Neural progenitor cell (in vitro differentiated cells): ENCODE results near the gene FBXL12. TPM values are rescaled to one million over a fixed set of nuclear protein-coding genes. Genes with fewer than 3 reads are reported as not detected.

ENCODE experiments used
- DNase-seq: peaks from one replicate; pipeline ENCODE4 v3.0.0-alpha.2; 2016; ENCODE audit warnings: low spot score
- H2AFZ ChIP-seq: fragments of 200-600 bp; sonication (generic); replicated peaks from 2 replicates; pipeline ENCODE4 v1.6.1; 2016; ENCODE audit warnings: antibody characterized with exemption
- H3F3A ChIP-seq: fragments of 200-600 bp; sonication (generic); 2 replicates; pipeline ENCODE4 v1.6.1; 2016; ENCODE audit warnings: antibody characterized with exemption, low read depth
- H3K27ac ChIP-seq: fragments of 200-600 bp; sonication (generic); 2 replicates; pipeline ENCODE4 v1.5.1; 2016; ENCODE audit warnings: mild to moderate bottlenecking
- H3K27me3 ChIP-seq: fragments of 200-600 bp; sonication (generic); 2 replicates; pipeline ENCODE4 v1.6.1; 2016; ENCODE audit warnings: mild to moderate bottlenecking, moderate library complexity
- H3K36me3 ChIP-seq: fragments of 200-600 bp; sonication (generic); 2 replicates; pipeline ENCODE4 v1.5.1; 2016
- H3K4me1 ChIP-seq: fragments of 200-600 bp; sonication (generic); 2 replicates; pipeline ENCODE4 v1.6.1; 2016; ENCODE audit warnings: mixed run types
- H3K4me2 ChIP-seq: fragments of 200-600 bp; sonication (generic); 2 replicates; pipeline ENCODE4 v1.6.1; 2016
- H3K4me3 ChIP-seq: fragments of 200-600 bp; sonication (generic); 2 replicates; pipeline ENCODE4 v1.5.1; 2016
- H3K79me2 ChIP-seq: fragments of 200-600 bp; sonication (generic); 2 replicates; pipeline ENCODE4 v1.6.1; 2016; ENCODE audit warnings: low read depth
- H3K9ac ChIP-seq: fragments of 200-600 bp; sonication (generic); 2 replicates; pipeline ENCODE4 v1.6.1; 2016
- H3K9me3 ChIP-seq: fragments of 200-600 bp; sonication (generic); 2 replicates; pipeline ENCODE4 v1.5.1; 2016; ENCODE audit warnings: low read depth
- H4K20me1 ChIP-seq: fragments of 200-600 bp; sonication (generic); 2 replicates; pipeline ENCODE4 v1.6.1; 2016; ENCODE audit warnings: low read depth
- H3K27ac Mint-ChIP-seq: 3 replicates; pipeline ENCODE4 v1.8.0; 2021; ENCODE audit warnings: mixed read lengths
- H3K27me3 Mint-ChIP-seq: 2 replicates; pipeline ENCODE4 v1.8.0; 2022; ENCODE audit warnings: low read depth, mild to moderate bottlenecking, inconsistent platforms, moderate library complexity, mixed read lengths; ENCODE audit not compliant: insufficient read depth
- H3K36me3 Mint-ChIP-seq: 3 replicates; pipeline ENCODE4 v1.8.0; 2021; ENCODE audit warnings: mixed read lengths
- H3K4me1 Mint-ChIP-seq: 3 replicates; pipeline ENCODE4 v1.8.0; 2021; ENCODE audit warnings: mixed read lengths
- H3K4me3 Mint-ChIP-seq: 3 replicates; pipeline ENCODE4 v1.8.0; 2021; ENCODE audit warnings: mild to moderate bottlenecking, moderate library complexity, mixed read lengths
- H3K9me3 Mint-ChIP-seq: 3 replicates; pipeline ENCODE4 v1.8.0; 2020; ENCODE audit warnings: mixed read lengths
- CTCF ChIP-seq: fragments of 200-600 bp; sonication (generic); IDR thresholded peaks from 2 replicates; pipeline ENCODE4 v1.5.1; 2017; ENCODE audit warnings: antibody characterized with exemption, mild to moderate bottlenecking
- EZH2 ChIP-seq: fragments of 200-600 bp; sonication (generic); IDR thresholded peaks from 2 replicates; pipeline ENCODE4 v1.6.1; 2017; ENCODE audit warnings: antibody characterized with exemption, mild to moderate bottlenecking, moderate library complexity
- EZH2phosphoT487 ChIP-seq: fragments of 200-600 bp; sonication (generic); IDR thresholded peaks from 2 replicates; pipeline ENCODE4 v1.6.1; 2017; ENCODE audit warnings: antibody characterized with exemption
- total RNA-seq: library from RNA; depleted of rRNA; stranded (reverse); fragments of >200 nt; gene quantifications from 2 replicates; pipeline ENCODE4 v1.2.3, GENCODE V29; 2015; ENCODE audit warnings: low replicate concordance

FBXL12 gene
- total RNA-seq, 1 donor from 2014 or later = 9.9 TPM

GRCh38 chr19:9849791-9850190 lies 30.9 kb upstream of the FBXL12 start:
- H3K27me3 Mint-ChIP-seq = no peaks in the 10 kb centered on the region
- no peak overlapping the region for H3K27ac ChIP-seq
- no peaks in the 10 kb centered on the region for H3K9me3 ChIP-seq
- H4K20me1 ChIP-seq = peaks cover 28% of the 10 kb centered on the region
- no peak overlapping the region for H3K27ac Mint-ChIP-seq
- H3K4me3 Mint-ChIP-seq = no peak overlapping the region
- H3K4me3 ChIP-seq = no peak overlapping the region
- H3K4me1 ChIP-seq = peaks cover 11% of the 10 kb centered on the region
- no peaks in the 10 kb centered on the region for H3K36me3 ChIP-seq
- DNase-seq = no peak
- H3K36me3 Mint-ChIP-seq = peaks cover 13% of the 10 kb centered on the region
- no peak overlapping the region for H2AFZ ChIP-seq
- no peaks in the 10 kb centered on the region for H3K79me2 ChIP-seq
- no peaks in the 10 kb centered on the region for H3K9me3 Mint-ChIP-seq
- H3K4me1 Mint-ChIP-seq = no peaks in the 10 kb centered on the region
- TF ChIP-seq EZH2 (no peak), EZH2phosphoT487 (no peak), CTCF (no peak)
- H3K27me3 ChIP-seq = no peaks in the 10 kb centered on the region
- no peak overlapping the region for H3K4me2 ChIP-seq
- no peak overlapping the region for H3K9ac ChIP-seq
- no peaks in the 10 kb centered on the region for H3F3A ChIP-seq

GRCh38 chr19:9848762-9849161 lies 29.9 kb upstream of the FBXL12 start:
- Mint-ChIP-seq H3K4me3 (no peak overlapping the region), H3K27ac (no peak overlapping the region), H3K27me3 (no peaks in the 10 kb centered on the region), H3K9me3 (no peaks in the 10 kb centered on the region), H3K36me3 (peaks cover 11% of the 10 kb centered on the region), H3K4me1 (no peaks in the 10 kb centered on the region)
- Histone ChIP-seq H3F3A (no peaks in the 10 kb centered on the region), H3K27ac (no peak overlapping the region), H3K4me1 (peaks cover 11% of the 10 kb centered on the region), H3K79me2 (no peaks in the 10 kb centered on the region), H2AFZ (no peak overlapping the region), H3K36me3 (no peaks in the 10 kb centered on the region), H3K9me3 (no peaks in the 10 kb centered on the region), H3K27me3 (no peaks in the 10 kb centered on the region), H3K4me3 (no peak overlapping the region), H4K20me1 (peaks cover 28% of the 10 kb centered on the region), H3K4me2 (no peak overlapping the region), H3K9ac (no peak overlapping the region)
- TF ChIP-seq EZH2 = no peak
- no peak for TF ChIP-seq CTCF
- no peak for TF ChIP-seq EZH2phosphoT487
- no peak for DNase-seq

GRCh38 chr19:9848060-9848459 lies 29.2 kb upstream of the FBXL12 start:
- H3K27ac Mint-ChIP-seq = no peak overlapping the region
- TF ChIP-seq CTCF (peak; percentile 73), EZH2 (no peak)
- no peaks in the 10 kb centered on the region for H3K9me3 Mint-ChIP-seq
- no peaks in the 10 kb centered on the region for H3K79me2 ChIP-seq
- no peak overlapping the region for H3K9ac ChIP-seq
- H3K36me3 ChIP-seq = no peaks in the 10 kb centered on the region
- H2AFZ ChIP-seq = no peak overlapping the region
- H3F3A ChIP-seq = no peaks in the 10 kb centered on the region
- no peak overlapping the region for H3K4me3 ChIP-seq
- peak; percentile 65 for DNase-seq
- peaks cover 11% of the 10 kb centered on the region for H3K4me1 ChIP-seq
- no peaks in the 10 kb centered on the region for H3K9me3 ChIP-seq
- H3K4me1 Mint-ChIP-seq = no peaks in the 10 kb centered on the region
- H3K27ac ChIP-seq = no peak overlapping the region
- H3K27me3 Mint-ChIP-seq = no peaks in the 10 kb centered on the region
- no peak overlapping the region for H3K4me3 Mint-ChIP-seq
- peaks cover 13% of the 10 kb centered on the region for H3K36me3 Mint-ChIP-seq
- no peaks in the 10 kb centered on the region for H3K27me3 ChIP-seq
- no peak overlapping the region for H3K4me2 ChIP-seq
- peaks cover 28% of the 10 kb centered on the region for H4K20me1 ChIP-seq
